ENCODE measurements around the gene PAM16. TPM values are rescaled to one million over a fixed set of nuclear protein-coding genes. Genes with fewer than 3 reads are reported as not detected.

PAM16 gene
- total and polyA plus RNA-seq, 2 of the 8 experiments (the other 6 are each of a cell fraction or from before 2014, with no cell fraction given): 78.3 to 198 TPM

GRCh38 chr16:4323071-4323844 lies 27.9 kb downstream of the PAM16 start:
- Histone ChIP-seq H2BK12ac (ENCODE audit: low read depth, low read length) (peak overlapping the region; percentile 68; the same call in 1 of the 2 replicates), H4K5ac (ENCODE audit: insufficient read length, low read depth, low read length) (no peak overlapping the region), H2BK5ac (ENCODE audit: low read depth, low read length) (peak overlapping the region; percentile 60; the same call in 1 of the 2 replicates), H3K4me3 (ENCODE audit: extremely low read depth in 1 of 4, insufficient read depth in 2 of 4, low read depth in 3 of 4, low read length in 4 of 4) (no peak overlapping the region), H3K79me2 (ENCODE audit: control insufficient read depth in 1 of 2, insufficient read depth in 2 of 2, low read length in 2 of 2) (peaks cover 0 to 65% of the 10 kb centered on the region in 2 experiments; a peak in 2 of 4 replicates), H3K9me3 (ENCODE audit: insufficient read depth in 2 of 2, low read depth in 1 of 2, low read length in 1 of 2) (no peaks in the 10 kb centered on the region), H3K4ac (replicated peaks; ENCODE audit: insufficient read length, low read depth, low read length) (no peak overlapping the region), H3K18ac (ENCODE audit: extremely low read depth, low read length) (no peak overlapping the region; the same call in 1 of the 2 replicates), H3K9ac (replicated peaks in 1 of 4; ENCODE audit: extremely low read depth in 1 of 4, low read depth in 3 of 4, low read length in 3 of 4) (no peak overlapping the region), H3K4me1 (replicated peaks in 1 of 4; ENCODE audit: control insufficient read depth in 3 of 4, insufficient read depth in 4 of 4, low read length in 3 of 4) (peaks cover 0 to 37% (median 30%) of the 10 kb centered on the region in 4 experiments; a peak in 6 of 7 replicates), H2AK5ac (ENCODE audit: low read depth, low read length) (no peak overlapping the region), H3K23me2 (ENCODE audit: low read depth, low read length) (peaks cover 3% of the 10 kb centered on the region; the same call in 1 of the 2 replicates), H3K56ac (replicated peaks; ENCODE audit: insufficient read length, low read depth, low read length) (no peak overlapping the region), H3K14ac (ENCODE audit: insufficient read length) (no peak overlapping the region), H3K23ac (ENCODE audit: insufficient read length) (no peak overlapping the region), H4K8ac (ENCODE audit: extremely low read depth, insufficient read depth, low read length) (no peak overlapping the region), H2BK15ac (ENCODE audit: low read length) (no peak overlapping the region), H2AFZ (ENCODE audit: low read length) (no peak overlapping the region), H4K91ac (replicated peaks; ENCODE audit: insufficient read length, low read length) (peak overlapping the region; percentile 49), H4K20me1 (replicated peaks in 1 of 2; ENCODE audit: control insufficient read depth in 1 of 2, insufficient read depth in 2 of 2, low read length in 2 of 2) (peaks cover 13 to 22% of the 10 kb centered on the region in 2 experiments), H3K27ac (ENCODE audit: low read depth, low read length) (no peak overlapping the region), H3K27me3 (replicated peaks in 1 of 4; ENCODE audit: control insufficient read depth in 3 of 4, extremely low read depth in 1 of 4, insufficient read depth in 3 of 4, low read length in 3 of 4) (no peaks in the 10 kb centered on the region), H2BK120ac (replicated peaks; ENCODE audit: low read depth, low read length) (no peak overlapping the region), H3K4me2 (ENCODE audit: insufficient read depth in 1 of 2, low read depth in 2 of 2, low read length in 2 of 2) (no peak overlapping the region), H3K79me1 (ENCODE audit: low read depth, low read length) (peaks cover 13% of the 10 kb centered on the region), H3K36me3 (ENCODE audit: control insufficient read depth in 2 of 4, insufficient read depth in 4 of 4, low read length in 3 of 4) (no peaks in the 10 kb centered on the region), H2BK20ac (ENCODE audit: low read length) (no peak overlapping the region)
- 87% methylated on average over 19 of the region's 21 CpGs; no CpG with 5 or more reads in 1 of the 2 experiments for WGBS, 2 experiments (ENCODE audit: extremely low coverage in 1 of 2, insufficient coverage in 1 of 2, insufficient read length in 1 of 2, insufficient replicate concordance in 2 of 2, low coverage in 1 of 2, low lambda C conversion rate in 2 of 2, missing lambda C conversion rate in 1 of 2)
- ChIA-PET POLR2A (ENCODE audit: partially characterized antibody) (interaction anchor here (1.0 to 8.9 kb wide), 8 partner anchors 12 to 61 kb away, joined by 3 to 80 read pairs (median 5); partner anchors contain the start of gene TFAP4), CTCF (ENCODE audit: partially characterized antibody) (interaction anchor here (0.6 to 8.6 kb wide), 17 partner anchors 9 to 80 kb away, joined by 3 to 69 read pairs (median 5); no protein-coding TSS in a partner anchor)
- FAIRE-seq: no peak
- no peak for DNase-seq (ENCODE audit: low read depth in 1 of 2, low spot score in 2 of 2)
- TF ChIP-seq NRF1 (IDR thresholded peaks at IDR 0.05; ENCODE audit: low read depth, low read length): no peak
- TF ChIP-seq, protein P1, sequence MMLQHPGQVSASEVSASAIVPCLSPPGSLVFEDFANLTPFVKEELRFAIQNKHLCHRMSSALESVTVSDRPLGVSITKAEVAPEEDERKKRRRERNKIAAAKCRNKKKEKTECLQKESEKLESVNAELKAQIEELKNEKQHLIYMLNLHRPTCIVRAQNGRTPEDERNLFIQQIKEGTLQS (IDR thresholded peaks at IDR 0.05; ENCODE audit: insufficient read depth, low read depth, low read length): no peak
- TF ChIP-seq KDM5A (IDR thresholded peaks at IDR 0.05; ENCODE audit: low read length): no peak
- TF ChIP-seq KDM1A (IDR thresholded peaks at IDR 0.05; ENCODE audit: borderline replicate concordance, low read length): no peak
- no peak for TF ChIP-seq MAX (IDR thresholded peaks at IDR 0.05)
- TF ChIP-seq RXRA (IDR thresholded peaks at IDR 0.05; ENCODE audit: insufficient read depth, low read depth, low read length): no peak
- no peak for TF ChIP-seq CREB1 (IDR thresholded peaks at IDR 0.05)
- TF ChIP-seq POU5F1 (IDR thresholded peaks at IDR 0.05; ENCODE audit: low read depth, low read length): no peak
- TF ChIP-seq BCL11A (IDR thresholded peaks at IDR 0.05; ENCODE audit: low read depth in 2 of 2, low read length in 2 of 2): no peak
- no peak for TF ChIP-seq JUND (IDR thresholded peaks at IDR 0.05; ENCODE audit: low read length)
- TF ChIP-seq TCF12 (IDR thresholded peaks at IDR 0.05; ENCODE audit: low read depth, low read length): no peak
- TF ChIP-seq CTBP2 (IDR thresholded peaks at IDR 0.05; ENCODE audit: borderline replicate concordance, insufficient read depth, insufficient read length, low read length): no peak
